Stomach (tissue), 9 donors: Measurements from ENCODE around the gene CADM2. TPM values are rescaled to one million over a fixed set of nuclear protein-coding genes. Genes with fewer than 3 reads are reported as not detected.

Experiments
- DNase-seq, 2 donors: peaks; one replicate each; pipeline versions ENCODE4 v3.0.0 to v3.0.0-alpha.2; 2013 to 2019
- H3K27ac ChIP-seq, 5 donors: fragments of 200-600 bp in 4 of 5; sonication (generic) in 4 of 5; one replicate each; pipeline ENCODE4 v1.5.1; 2013 to 2019; ENCODE audit warnings: mild to moderate bottlenecking in 1 of 5, moderate library complexity in 1 of 5
- H3K27me3 ChIP-seq, 3 donors: fragments of 200-600 bp; sonication (generic); one replicate each; pipeline ENCODE4 v1.5.1; 2017 to 2019; ENCODE audit warnings: mixed run types in 1 of 3
- H3K36me3 ChIP-seq, 4 donors: fragments of 200-600 bp; sonication (generic); 1 replicate in 3 of 4; 2 replicates in 1 of 4; pipeline ENCODE4 v1.5.1; 2016 to 2019
- H3K4me1 ChIP-seq, 4 donors: fragments of 200-600 bp; sonication (generic); one replicate each; pipeline ENCODE4 v1.5.1; 2016 to 2019
- H3K4me3 ChIP-seq, 4 donors: fragments of 200-600 bp; sonication (generic) in 3 of 4; one replicate each; pipeline ENCODE4 v1.5.1; 2016 to 2019; ENCODE audit warnings: mild to moderate bottlenecking in 1 of 4
- H3K9me3 ChIP-seq, 4 donors: fragments of 200-600 bp; sonication (generic); one replicate each; pipeline ENCODE4 v1.5.1; 2016 to 2019
- CTCF ChIP-seq, 7 experiments: fragments of 450-650 bp in 4 of 7; fragments of 200-600 bp in 3 of 7; sonication (generic) in 3 of 7; IDR thresholded peaks; one replicate each; pipeline ENCODE4 v1.5.1; 2016 to 2019; ENCODE audit warnings: antibody characterized with exemption in 7 of 7, control low read depth in 2 of 7, mild to moderate bottlenecking in 1 of 7
- EP300 ChIP-seq: sonication (generic); formaldehyde crosslinking; IDR thresholded peaks from one replicate; pipeline ENCODE4 v1.6.1; 2017; ENCODE audit warnings: antibody characterized with exemption
- POLR2A ChIP-seq, 4 donors: fragments of 450-650 bp; IDR thresholded peaks; one replicate each; pipeline ENCODE4 v1.6.1; 2016; ENCODE audit warnings: antibody characterized with exemption in 4 of 4, control low read depth in 2 of 4, mild to moderate bottlenecking in 1 of 4, moderate library complexity in 1 of 4
- POLR2AphosphoS5 ChIP-seq, 3 donors: sonication (generic); formaldehyde crosslinking; IDR thresholded peaks; one replicate each; pipeline ENCODE4 v1.6.1; 2016; ENCODE audit warnings: antibody characterized with exemption in 3 of 3
- WGBS, 5 donors: extraction: QIAGEN DNeasy Blood & Tissue Kit in 3 of 5; methylation state at CpG; one replicate each; pipeline versions ENCODE4 v1.1.5 to v1.1.7; 2013 to 2018; 5-methylcytosine and 5-hydroxymethylcytosine counted together
- intact Hi-C: fragments of 100-400 bp; cut with DNase I; formaldehyde crosslinking; loops from one replicate; pipeline ENCODE4 v1.15.1; 2023; ENCODE audit warnings: low total_unique reads
- polyA plus RNA-seq, 3 donors: library from polyadenylated mRNA; stranded (reverse); fragments of 200-250 nt; gene quantifications; one replicate each; pipeline ENCODE4 v1.2.3, GENCODE V29; 2013
- total RNA-seq, 5 donors: library from RNA; depleted of rRNA; stranded (reverse); fragments of >200 nt; gene quantifications; one replicate each; pipeline versions ENCODE4 v1.1.0 to v1.2.3, GENCODE V29; 2014 to 2016
- donor health status: healthy with polysubstance abuse.
- donor health status: Bipolar disorder and iron deficiency.
- donor health status: healthy.

CADM2 gene
- total and polyA plus RNA-seq, 8 donors = 0.29 to 8.1 (median 2.0) TPM; not detected in 1

GRCh38 chr3:85432081-85432480, 473.3 kb downstream of the CADM2 start:
- Histone ChIP-seq H3K4me3 (no peak overlapping the region), H3K4me1 (no peaks in the 10 kb centered on the region), H3K36me3 (no peaks in the 10 kb centered on the region), H3K27ac (no peak overlapping the region), H3K27me3 (no peaks in the 10 kb centered on the region), H3K9me3 (peaks cover 0 to 3% (median 0%) of the 10 kb centered on the region in 4 donors)
- no peak for TF ChIP-seq POLR2A (IDR thresholded peaks at IDR 0.05)
- intact Hi-C loops = no loop called here
- peak in 1 of 2 donors; percentile 1 for DNase-seq
- 60 to 71% (median 66%) methylated on average over 5 of the region's 5 CpGs for WGBS, 5 donors

GRCh38 chr3:85433319-85433718, 474.5 kb downstream of the CADM2 start:
- Histone ChIP-seq H3K4me1 (no peaks in the 10 kb centered on the region), H3K27ac (no peak overlapping the region), H3K36me3 (no peaks in the 10 kb centered on the region), H3K9me3 (peaks cover 0 to 3% (median 0%) of the 10 kb centered on the region in 4 donors), H3K4me3 (no peak overlapping the region), H3K27me3 (no peaks in the 10 kb centered on the region)
- no peak for TF ChIP-seq EP300
- no peak for TF ChIP-seq POLR2A (IDR thresholded peaks at IDR 0.05)
- TF ChIP-seq CTCF (IDR thresholded peaks at IDR 0.05) = no peak
- TF ChIP-seq POLR2AphosphoS5 (IDR thresholded peaks at IDR 0.05) = no peak
- intact Hi-C loops = no loop called here
- WGBS, 5 donors = 54 to 80% (median 70%) methylated on average over 2 of the region's 2 CpGs
- no peak for DNase-seq

DNA sequence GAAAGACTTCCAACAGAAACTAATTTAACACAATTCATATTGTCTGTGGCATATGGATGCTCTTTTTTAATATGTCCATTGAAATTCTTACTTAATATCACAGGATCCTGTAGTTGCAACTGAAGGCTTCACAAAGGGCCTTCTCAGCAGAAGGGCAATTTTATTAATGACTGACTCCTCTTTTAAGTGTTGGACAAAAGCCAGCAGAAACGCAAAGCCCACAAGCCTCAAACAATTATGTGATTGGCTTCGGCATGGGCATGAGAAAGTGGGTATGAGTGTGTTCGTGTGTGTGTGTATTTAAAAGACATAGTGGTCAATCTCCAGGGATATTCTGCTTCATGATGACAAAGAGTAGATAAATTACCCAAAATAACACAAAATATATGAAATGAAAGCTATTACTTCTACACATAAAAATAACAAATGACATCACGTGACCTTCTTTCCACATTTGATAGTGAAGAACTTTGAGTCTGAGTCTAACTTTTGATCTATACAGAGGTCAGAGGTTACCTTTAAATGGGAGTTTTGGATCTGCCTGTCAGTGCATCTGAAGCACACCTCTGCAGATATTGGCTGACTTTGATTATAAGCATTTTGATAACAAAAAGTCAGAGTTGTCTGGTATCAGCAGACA, 496.9 kb downstream of the CADM2 start:
- H3K4me3 ChIP-seq = no peak overlapping the region
- H3K9me3 ChIP-seq = no peaks in the 10 kb centered on the region
- TF ChIP-seq EP300 (no peak), POLR2A (IDR thresholded peaks at IDR 0.05) (no peak), POLR2AphosphoS5 (IDR thresholded peaks at IDR 0.05) (no peak), CTCF (IDR thresholded peaks at IDR 0.05) (no peak)
- H3K36me3 ChIP-seq = no peaks in the 10 kb centered on the region
- H3K27me3 ChIP-seq = no peaks in the 10 kb centered on the region
- no peak for DNase-seq
- intact Hi-C loops = no loop called here
- no peak overlapping the region for H3K27ac ChIP-seq
- 61 to 69% (median 64%) methylated on average over 4 of the region's 4 CpGs for WGBS, 5 donors
- no peaks in the 10 kb centered on the region for H3K4me1 ChIP-seq

DNA sequence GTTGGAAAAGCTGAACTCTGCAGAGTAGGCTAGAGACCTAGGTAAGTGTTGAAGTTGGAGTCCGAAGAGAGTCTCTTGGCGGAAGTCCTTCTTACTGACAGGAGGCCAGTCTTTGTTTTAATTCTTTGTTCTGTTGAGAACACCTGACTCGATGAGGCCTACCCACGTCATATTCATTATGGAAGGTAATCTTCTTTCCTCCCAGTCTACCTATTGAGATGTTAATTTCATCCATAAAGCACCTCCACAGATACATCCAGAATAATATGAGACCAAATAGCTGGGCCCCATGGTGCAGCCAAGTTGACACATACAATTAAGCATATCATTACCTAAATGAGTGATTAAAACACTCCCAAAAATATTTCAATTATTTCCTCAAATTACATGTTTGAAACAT, 515.5 kb downstream of the CADM2 start:
- DNase-seq = no peak
- Histone ChIP-seq H3K4me1 (no peaks in the 10 kb centered on the region), H3K4me3 (no peak overlapping the region), H3K27ac (no peak overlapping the region), H3K9me3 (no peaks in the 10 kb centered on the region), H3K36me3 (no peaks in the 10 kb centered on the region), H3K27me3 (no peaks in the 10 kb centered on the region)
- TF ChIP-seq EP300 (no peak), CTCF (IDR thresholded peaks at IDR 0.05) (no peak), POLR2A (IDR thresholded peaks at IDR 0.05) (no peak), POLR2AphosphoS5 (IDR thresholded peaks at IDR 0.05) (no peak)
- intact Hi-C loops = no loop called here
- WGBS, 5 donors = 79 to 92% (median 91%) methylated on average over 4 of the region's 4 CpGs

- Histone ChIP-seq H3K4me3 (no peak overlapping the region), H3K27me3 (no peaks in the 10 kb centered on the region), H3K27ac (no peak overlapping the region), H3K36me3 (no peaks in the 10 kb centered on the region), H3K9me3 (no peaks in the 10 kb centered on the region), H3K4me1 (no peaks in the 10 kb centered on the region)
- intact Hi-C loops = no loop called here
- TF ChIP-seq EP300 (no peak), POLR2A (IDR thresholded peaks at IDR 0.05) (no peak), CTCF (IDR thresholded peaks at IDR 0.05) (no peak)
- 79 to 89% (median 81%) methylated on average over 2 of the region's 2 CpGs for WGBS, 5 donors
- DNase-seq = no peak
Measured at GRCh38 chr3:85475346-85475745, 516.6 kb downstream of the CADM2 start.
